ENCODE measurements around the gene PMAIP1. TPM values are rescaled to one million over a fixed set of nuclear protein-coding genes. Genes with fewer than 3 reads are reported as not detected.

The PMAIP1 gene
- total RNA-seq, 2 donors from 2014 or later = 0.22 to 0.75 TPM

DNA sequence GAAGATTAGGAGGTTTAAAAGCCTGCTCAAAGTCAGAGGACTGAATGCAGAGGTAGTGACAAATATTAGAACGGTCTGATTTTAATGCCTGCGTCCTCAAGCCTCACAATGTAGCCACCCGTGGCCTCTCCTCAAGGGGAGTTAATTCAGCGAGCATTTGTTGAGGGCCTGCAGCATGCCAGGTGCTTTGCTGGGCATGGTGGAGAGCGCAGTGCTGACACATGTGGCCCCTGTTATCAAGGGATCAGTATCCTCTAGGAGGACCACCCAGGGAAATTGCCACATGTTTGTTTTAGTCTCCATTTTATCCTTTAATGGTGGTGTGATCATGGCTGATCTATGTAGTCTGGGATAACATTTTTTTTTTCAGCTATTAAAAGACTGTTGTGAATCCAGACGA is 19.2 kb downstream of the PMAIP1 start:
- Histone ChIP-seq H3K4me1 (no peaks in the 10 kb centered on the region), H3K4me3 (no peak overlapping the region), H3K9me3 (no peaks in the 10 kb centered on the region), H3K36me3 (no peaks in the 10 kb centered on the region), H3K27me3 (no peaks in the 10 kb centered on the region), H3K27ac (no peak overlapping the region)
- TF ChIP-seq, protein P1, sequence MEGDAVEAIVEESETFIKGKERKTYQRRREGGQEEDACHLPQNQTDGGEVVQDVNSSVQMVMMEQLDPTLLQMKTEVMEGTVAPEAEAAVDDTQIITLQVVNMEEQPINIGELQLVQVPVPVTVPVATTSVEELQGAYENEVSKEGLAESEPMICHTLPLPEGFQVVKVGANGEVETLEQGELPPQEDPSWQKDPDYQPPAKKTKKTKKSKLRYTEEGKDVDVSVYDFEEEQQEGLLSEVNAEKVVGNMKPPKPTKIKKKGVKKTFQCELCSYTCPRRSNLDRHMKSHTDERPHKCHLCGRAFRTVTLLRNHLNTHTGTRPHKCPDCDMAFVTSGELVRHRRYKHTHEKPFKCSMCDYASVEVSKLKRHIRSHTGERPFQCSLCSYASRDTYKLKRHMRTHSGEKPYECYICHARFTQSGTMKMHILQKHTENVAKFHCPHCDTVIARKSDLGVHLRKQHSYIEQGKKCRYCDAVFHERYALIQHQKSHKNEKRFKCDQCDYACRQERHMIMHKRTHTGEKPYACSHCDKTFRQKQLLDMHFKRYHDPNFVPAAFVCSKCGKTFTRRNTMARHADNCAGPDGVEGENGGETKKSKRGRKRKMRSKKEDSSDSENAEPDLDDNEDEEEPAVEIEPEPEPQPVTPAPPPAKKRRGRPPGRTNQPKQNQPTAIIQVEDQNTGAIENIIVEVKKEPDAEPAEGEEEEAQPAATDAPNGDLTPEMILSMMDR (IDR thresholded peaks at IDR 0.05) = no peak
- DNase-seq (ENCODE audit: low spot score) = no peak

DNA sequence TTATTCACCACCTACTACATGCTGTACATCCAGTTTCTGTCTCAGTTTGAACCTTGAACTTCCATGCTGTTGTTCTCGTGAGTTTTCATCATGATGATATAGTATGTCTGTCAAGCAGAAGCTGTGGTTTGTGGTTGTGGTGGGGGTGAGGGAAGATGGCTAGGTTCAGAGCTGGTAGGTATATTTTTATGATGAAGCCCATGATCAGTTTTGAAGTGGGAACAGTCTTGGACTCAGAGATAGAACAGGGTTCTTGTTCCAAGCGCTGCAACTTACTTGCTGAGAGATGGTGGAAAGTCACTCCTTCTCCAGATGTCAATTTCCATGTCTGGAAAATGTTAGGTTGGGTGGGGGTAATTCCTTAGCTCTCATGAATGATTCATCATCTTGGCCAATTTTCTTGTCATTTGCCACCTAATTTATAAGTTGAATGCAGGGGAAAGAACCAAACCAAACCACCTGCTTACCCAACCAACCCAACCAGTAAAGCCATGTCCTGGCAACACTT is 21.6 kb downstream of the PMAIP1 start:
- H3K27ac ChIP-seq = no peak overlapping the region
- no peaks in the 10 kb centered on the region for H3K27me3 ChIP-seq
- no peaks in the 10 kb centered on the region for H3K4me1 ChIP-seq
- TF ChIP-seq, protein P1 (IDR thresholded peaks at IDR 0.05) = no peak
- H3K4me3 ChIP-seq = no peak overlapping the region
- no peaks in the 10 kb centered on the region for H3K36me3 ChIP-seq
- H3K9me3 ChIP-seq = no peaks in the 10 kb centered on the region
- DNase-seq (ENCODE audit: low spot score) = no peak

DNA sequence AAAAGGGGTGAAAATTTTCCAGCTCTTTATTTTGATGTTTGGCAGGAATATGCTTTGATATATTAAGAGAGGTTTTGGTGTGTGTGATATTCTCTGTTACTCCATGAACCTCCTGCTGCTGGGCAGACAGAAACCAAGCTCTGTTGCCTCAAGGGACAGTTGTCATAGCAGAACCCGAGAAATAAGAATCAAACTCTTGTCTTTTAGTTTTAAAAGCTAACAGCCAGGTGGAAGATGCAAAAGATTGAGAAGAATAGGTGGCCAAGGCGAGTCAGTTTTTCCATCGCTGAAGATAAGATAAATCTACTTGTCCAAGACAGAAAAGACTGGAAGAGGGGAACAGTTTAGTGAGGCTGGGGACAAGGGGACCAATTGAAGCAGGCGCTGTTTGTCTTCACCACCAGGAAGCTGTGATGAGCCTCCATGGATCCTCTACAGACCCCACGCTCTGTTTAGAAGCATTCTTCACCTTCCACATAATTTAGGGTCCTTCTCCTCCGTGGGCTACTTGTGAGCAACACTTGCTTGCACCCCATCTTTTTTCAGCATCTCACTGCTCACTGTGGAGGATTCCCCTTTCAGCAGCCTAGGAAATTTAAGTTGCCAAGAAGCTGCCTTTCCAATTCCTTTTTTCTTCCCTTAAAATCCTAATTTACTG is 23.9 kb downstream of the PMAIP1 start:
- no peaks in the 10 kb centered on the region for H3K27me3 ChIP-seq
- DNase-seq (ENCODE audit: low spot score) = no peak
- no peaks in the 10 kb centered on the region for H3K4me1 ChIP-seq
- TF ChIP-seq, protein P1 (IDR thresholded peaks at IDR 0.05) = no peak
- H3K27ac ChIP-seq = no peak overlapping the region
- no peak overlapping the region for H3K4me3 ChIP-seq
- no peaks in the 10 kb centered on the region for H3K9me3 ChIP-seq
- H3K36me3 ChIP-seq = no peaks in the 10 kb centered on the region

DNA sequence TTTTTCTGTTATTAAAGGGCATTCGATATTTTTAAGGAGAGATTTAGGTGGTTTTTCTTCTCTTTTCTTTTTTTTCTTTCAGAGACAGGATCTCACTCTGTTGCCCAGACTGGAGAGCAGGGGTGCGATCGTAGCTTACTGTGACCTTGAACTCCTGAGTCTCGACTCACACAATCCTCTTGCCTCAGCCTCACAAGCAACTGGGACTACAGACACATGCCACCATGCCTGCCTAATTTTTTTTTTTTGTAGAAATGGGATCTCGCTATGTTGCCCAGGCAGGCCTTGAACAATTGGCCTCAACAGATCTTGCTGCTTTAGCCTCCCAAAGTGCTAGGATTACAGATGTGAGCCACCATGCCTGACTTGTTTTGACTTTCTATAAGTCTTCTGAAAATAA is 26.3 kb downstream of the PMAIP1 start:
- Histone ChIP-seq H3K4me1 (no peaks in the 10 kb centered on the region), H3K27ac (no peak overlapping the region), H3K9me3 (no peaks in the 10 kb centered on the region), H3K27me3 (no peaks in the 10 kb centered on the region), H3K4me3 (no peak overlapping the region), H3K36me3 (no peaks in the 10 kb centered on the region)
- TF ChIP-seq, protein P1 (IDR thresholded peaks at IDR 0.05) = no peak
- DNase-seq (ENCODE audit: low spot score) = no peak

DNA sequence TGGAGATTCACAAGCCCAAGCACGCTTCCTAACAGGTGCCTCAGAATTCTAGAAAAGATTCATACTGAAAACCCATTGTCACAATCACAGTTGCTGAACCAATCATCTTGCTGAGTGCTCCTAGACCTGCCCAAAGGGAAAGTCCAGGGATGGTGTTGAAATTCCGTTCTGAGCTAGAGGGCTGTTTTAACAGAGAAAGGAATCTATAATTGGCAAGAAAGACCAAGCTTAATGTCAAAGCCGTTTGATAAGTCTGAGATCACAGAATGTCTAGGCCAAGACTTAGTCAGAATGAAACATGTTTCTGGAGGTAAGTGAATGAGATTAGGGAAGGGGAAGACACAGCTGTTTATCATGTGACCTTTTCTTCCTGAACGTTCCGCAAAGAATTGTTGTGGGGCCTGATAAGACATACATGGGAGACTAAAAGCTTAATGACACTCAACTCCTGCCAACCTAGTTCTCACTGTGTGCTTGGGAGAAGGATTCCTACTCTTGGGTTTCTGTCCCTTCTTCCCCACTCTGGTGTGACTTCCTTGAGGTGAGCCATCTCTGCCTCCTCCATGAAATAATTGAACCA is 27.5 kb downstream of the PMAIP1 start:
- Histone ChIP-seq H3K9me3 (no peaks in the 10 kb centered on the region), H3K36me3 (no peaks in the 10 kb centered on the region), H3K4me1 (no peaks in the 10 kb centered on the region), H3K27me3 (no peaks in the 10 kb centered on the region), H3K4me3 (no peak overlapping the region), H3K27ac (no peak overlapping the region)
- TF ChIP-seq, protein P1 (IDR thresholded peaks at IDR 0.05) = no peak
- DNase-seq (ENCODE audit: low spot score) = no peak

All from right atrium auricular region (tissue), 2 donors.